HFFc6 (cell line): ENCODE data around the gene KLHDC7B. TPM values are rescaled to one million over a fixed set of nuclear protein-coding genes. Genes with fewer than 3 reads are reported as not detected.

Experiments used
- DNase-seq: peaks from one replicate; pipeline ENCODE4 v3.0.0-alpha.2; 2018
- H3K27ac Mint-ChIP-seq: 2 replicates; pipeline ENCODE4 v1.8.0; 2020; ENCODE audit warnings: mild to moderate bottlenecking, mixed read lengths
- H3K27me3 Mint-ChIP-seq: 2 replicates; pipeline ENCODE4 v1.8.0; 2021; ENCODE audit warnings: mild to moderate bottlenecking, moderate library complexity, mixed read lengths; ENCODE audit not compliant: insufficient read depth
- H3K36me3 Mint-ChIP-seq: 2 replicates; pipeline ENCODE4 v1.8.0; 2021; ENCODE audit warnings: low read depth, mixed read lengths
- H3K4me1 Mint-ChIP-seq: 2 replicates; pipeline ENCODE4 v1.8.0; 2020; ENCODE audit warnings: low read depth, mixed read lengths
- H3K4me3 Mint-ChIP-seq: 2 replicates; pipeline ENCODE4 v1.8.0; 2020; ENCODE audit warnings: mild to moderate bottlenecking, moderate library complexity, mixed read lengths
- H3K9me3 Mint-ChIP-seq: 2 replicates; pipeline ENCODE4 v1.8.0; 2020; ENCODE audit warnings: mild to moderate bottlenecking, mixed read lengths
- CTCF ChIP-seq: fragments of 200-600 bp; sonication (generic); IDR thresholded peaks from 2 replicates; pipeline ENCODE4 v1.5.0; 2021; ENCODE audit warnings: antibody characterized with exemption, mild to moderate bottlenecking
- total RNA-seq, 6 experiments: library from RNA; stranded (reverse); fragmentation: NEBNext Ultra II Directional; extraction: Animal tissue kit (Norgen Biotek cat#: 25700); gene quantifications; 2 replicates in 1 of 6; 3 replicates in 5 of 6; pipeline ENCODE4 v1.2.3, GENCODE V29; 2021

The KLHDC7B gene
- total RNA-seq, 6 experiments from 2014 or later: 0.05 TPM; not detected in 5

GRCh38 chr22:50502628-50503474 is 42.8 kb upstream of the KLHDC7B start:
- Mint-ChIP-seq H3K9me3 (no peaks in the 10 kb centered on the region), H3K4me3 (no peak overlapping the region), H3K27ac (no peak overlapping the region), H3K4me1 (peaks cover 6% of the 10 kb centered on the region; the same call in 1 of the 2 replicates), H3K36me3 (no peaks in the 10 kb centered on the region), H3K27me3 (peaks cover under 1% of the 10 kb centered on the region; the same call in 1 of the 2 replicates)
- TF ChIP-seq CTCF: no peak
- no peak for DNase-seq

GRCh38 chr22:50503475-50504145 is 42.1 kb upstream of the KLHDC7B start:
- peaks cover 3% of the 10 kb centered on the region; the same call in 1 of the 2 replicates for H3K4me1 Mint-ChIP-seq
- DNase-seq: no peak
- no peaks in the 10 kb centered on the region for H3K27me3 Mint-ChIP-seq
- no peaks in the 10 kb centered on the region for H3K36me3 Mint-ChIP-seq
- H3K9me3 Mint-ChIP-seq: no peaks in the 10 kb centered on the region
- peak; percentile 36 for TF ChIP-seq CTCF
- no peak overlapping the region for H3K4me3 Mint-ChIP-seq
- H3K27ac Mint-ChIP-seq: no peak overlapping the region

- H3K27me3 Mint-ChIP-seq: no peaks in the 10 kb centered on the region
- no peak overlapping the region for H3K27ac Mint-ChIP-seq
- TF ChIP-seq CTCF: no peak
- no peaks in the 10 kb centered on the region for H3K9me3 Mint-ChIP-seq
- H3K4me1 Mint-ChIP-seq: peaks cover 9% of the 10 kb centered on the region
- DNase-seq: no peak
- H3K4me3 Mint-ChIP-seq: no peak overlapping the region
- H3K36me3 Mint-ChIP-seq: no peaks in the 10 kb centered on the region
These were observed 41.1 kb upstream of the KLHDC7B start for GRCh38 chr22:50504369-50505211.

- H3K36me3 Mint-ChIP-seq: no peaks in the 10 kb centered on the region
- no peak overlapping the region for H3K4me3 Mint-ChIP-seq
- DNase-seq: no peak
- no peak overlapping the region for H3K27ac Mint-ChIP-seq
- H3K4me1 Mint-ChIP-seq: peaks cover 12% of the 10 kb centered on the region
- H3K27me3 Mint-ChIP-seq: no peaks in the 10 kb centered on the region
- H3K9me3 Mint-ChIP-seq: no peaks in the 10 kb centered on the region
- no peak for TF ChIP-seq CTCF
These were observed 40.4 kb upstream of the KLHDC7B start for GRCh38 chr22:50505276-50505775.
